HG03066 (cell line): ENCODE results near the gene GANC.
"Not testable (repeated sequence)": the region's sequence is repeated elsewhere in the genome, so short reads cannot be mapped to it uniquely, and the experiment has no call there.

Experiments
- ATAC-seq: cut with Tn5 transposase; IDR thresholded peaks from one replicate; pipeline ENCODE4 v1.9.1; 2021; ENCODE audit warnings: low read depth; ENCODE audit not compliant: unreplicated experiment

Gene GANC, protein sequence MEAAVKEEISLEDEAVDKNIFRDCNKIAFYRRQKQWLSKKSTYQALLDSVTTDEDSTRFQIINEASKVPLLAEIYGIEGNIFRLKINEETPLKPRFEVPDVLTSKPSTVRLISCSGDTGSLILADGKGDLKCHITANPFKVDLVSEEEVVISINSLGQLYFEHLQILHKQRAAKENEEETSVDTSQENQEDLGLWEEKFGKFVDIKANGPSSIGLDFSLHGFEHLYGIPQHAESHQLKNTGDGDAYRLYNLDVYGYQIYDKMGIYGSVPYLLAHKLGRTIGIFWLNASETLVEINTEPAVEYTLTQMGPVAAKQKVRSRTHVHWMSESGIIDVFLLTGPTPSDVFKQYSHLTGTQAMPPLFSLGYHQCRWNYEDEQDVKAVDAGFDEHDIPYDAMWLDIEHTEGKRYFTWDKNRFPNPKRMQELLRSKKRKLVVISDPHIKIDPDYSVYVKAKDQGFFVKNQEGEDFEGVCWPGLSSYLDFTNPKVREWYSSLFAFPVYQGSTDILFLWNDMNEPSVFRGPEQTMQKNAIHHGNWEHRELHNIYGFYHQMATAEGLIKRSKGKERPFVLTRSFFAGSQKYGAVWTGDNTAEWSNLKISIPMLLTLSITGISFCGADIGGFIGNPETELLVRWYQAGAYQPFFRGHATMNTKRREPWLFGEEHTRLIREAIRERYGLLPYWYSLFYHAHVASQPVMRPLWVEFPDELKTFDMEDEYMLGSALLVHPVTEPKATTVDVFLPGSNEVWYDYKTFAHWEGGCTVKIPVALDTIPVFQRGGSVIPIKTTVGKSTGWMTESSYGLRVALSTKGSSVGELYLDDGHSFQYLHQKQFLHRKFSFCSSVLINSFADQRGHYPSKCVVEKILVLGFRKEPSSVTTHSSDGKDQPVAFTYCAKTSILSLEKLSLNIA (N-terminal part only)

DNA sequence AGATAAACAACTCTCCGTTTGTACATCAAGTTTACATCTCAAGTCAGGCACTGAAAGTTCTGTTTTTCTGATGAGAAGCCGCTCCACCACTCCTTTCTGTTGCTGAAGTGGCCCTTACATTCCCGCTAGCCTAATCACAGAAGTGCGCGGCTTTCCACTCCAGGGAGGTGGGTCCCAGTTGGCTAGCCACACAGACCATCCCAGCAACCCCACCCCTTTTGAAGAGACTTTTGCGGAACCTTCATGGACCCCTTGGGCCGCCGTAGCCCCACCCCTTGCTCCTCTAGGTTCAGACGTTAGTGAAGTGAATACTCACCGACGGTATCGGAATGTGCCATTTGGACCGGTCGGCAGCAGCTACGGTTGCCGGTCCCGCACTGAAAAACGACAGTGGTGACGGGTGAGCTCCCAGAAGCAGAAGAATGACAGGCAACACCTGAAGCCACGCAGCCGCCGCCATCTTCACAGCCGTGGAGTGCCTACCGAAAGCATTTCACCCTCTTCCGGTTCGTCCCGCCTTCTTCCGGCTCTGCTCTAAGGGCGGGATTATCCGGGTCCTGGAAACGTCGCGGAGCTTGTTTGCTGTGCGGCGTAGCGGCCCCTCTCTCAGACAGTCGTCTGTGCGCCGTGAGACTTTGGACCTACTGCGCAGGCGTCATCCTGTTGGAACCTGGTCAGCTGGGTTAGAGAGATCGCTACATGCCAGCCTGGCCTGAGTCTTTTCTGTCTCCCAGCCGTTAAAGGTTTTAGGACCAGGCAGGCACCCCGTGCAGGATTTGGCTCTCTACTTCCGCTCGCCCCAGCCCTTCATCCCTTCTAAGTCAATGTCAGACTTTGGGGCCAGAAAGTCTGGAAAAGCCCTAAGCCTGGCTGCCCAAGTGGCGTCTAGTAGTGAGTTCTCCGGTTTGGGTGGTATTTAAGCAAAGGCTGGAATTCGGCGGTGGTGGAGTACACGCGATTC is at the start of gene GANC, which contains the start of gene TMEM87A:
TSS of gene GANC (plus strand) at position 263 of the 961 bp plus-strand sequence. CDS start 1,281 bp downstream, outside the sequence.
TSS of gene TMEM87A (minus strand) at position 495 of the 961 bp plus-strand sequence. CDS start at position 460, 35 bp downstream.
- ATAC-seq = peak; percentile 93

DNA sequence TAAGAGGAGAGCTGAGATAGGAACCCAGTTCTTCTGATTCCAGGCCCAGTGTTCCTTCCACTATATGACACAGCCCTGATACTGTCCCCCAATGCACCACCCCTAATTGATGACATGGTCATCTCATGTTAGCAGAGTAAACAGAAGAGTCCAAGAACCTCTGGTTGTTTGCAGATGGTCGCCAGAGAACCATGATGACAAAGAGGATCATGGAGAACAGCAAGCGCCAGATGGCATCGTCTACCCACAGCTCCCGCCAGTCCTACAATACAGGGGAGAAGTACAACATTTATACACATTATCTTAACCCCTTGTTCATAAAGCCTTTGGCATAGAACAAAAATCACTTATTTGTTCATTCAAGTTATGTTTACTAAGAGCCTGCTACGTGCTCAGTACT is 46.4 kb upstream of the GANC start:
- ATAC-seq = no peak

DNA sequence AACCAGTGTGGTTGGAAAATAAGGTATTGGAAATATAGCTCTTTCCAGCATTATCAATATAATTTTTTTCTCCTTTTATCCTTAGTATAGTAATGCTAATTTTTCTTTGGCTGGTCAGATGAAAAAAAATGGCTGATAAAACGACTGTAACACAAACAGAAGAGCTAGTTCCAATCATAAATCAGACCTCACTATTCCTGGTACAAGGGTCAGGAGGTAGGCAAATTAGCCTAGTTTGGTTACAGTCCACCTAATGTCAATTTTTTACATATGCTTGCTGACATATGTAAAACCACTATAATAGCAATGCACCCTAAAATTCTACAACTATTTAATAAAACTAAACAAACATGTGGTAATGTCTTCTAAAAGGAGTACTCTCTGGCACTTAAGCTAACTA is 45.0 kb upstream of the GANC start:
- ATAC-seq = no peak

DNA sequence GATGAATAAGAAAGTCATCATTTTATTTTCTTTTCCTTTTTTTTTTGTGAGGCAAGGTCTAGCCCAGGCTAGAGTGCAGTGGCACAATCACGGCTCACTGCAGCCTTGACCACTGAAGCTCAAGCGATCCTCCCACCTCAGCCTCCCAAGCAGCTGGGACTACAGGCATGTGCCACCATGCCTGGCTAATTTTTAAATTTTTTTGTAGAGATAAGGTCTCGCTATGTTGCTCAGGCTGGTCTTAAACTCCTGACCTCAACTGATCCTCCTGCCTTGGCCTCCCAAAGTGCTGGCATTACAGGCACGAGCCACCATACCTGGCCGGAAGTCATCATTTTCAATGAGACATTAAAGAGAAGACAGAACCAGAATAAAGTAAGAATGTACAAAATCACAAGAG is 44.0 kb upstream of the GANC start:
- not testable (repeated sequence) for ATAC-seq

DNA sequence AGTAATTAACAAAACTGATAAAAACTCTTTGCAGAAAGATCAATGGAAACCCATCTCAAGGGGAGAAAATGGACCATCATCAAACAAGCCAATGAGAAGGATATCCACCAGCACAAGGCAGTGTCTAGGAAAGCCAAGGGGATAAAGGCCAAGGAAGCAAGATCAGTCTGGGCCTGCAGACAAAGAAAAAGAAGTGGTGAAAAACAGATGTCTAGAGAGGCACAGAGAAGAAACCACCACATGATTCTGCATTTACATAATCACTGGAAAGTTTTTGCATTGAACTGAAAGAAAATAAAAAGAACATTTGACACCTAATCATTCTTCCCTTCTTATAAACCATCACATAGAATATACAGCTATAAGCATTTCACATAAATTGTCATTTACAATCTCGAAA is 41.9 kb upstream of the GANC start:
- no peak for ATAC-seq

DNA sequence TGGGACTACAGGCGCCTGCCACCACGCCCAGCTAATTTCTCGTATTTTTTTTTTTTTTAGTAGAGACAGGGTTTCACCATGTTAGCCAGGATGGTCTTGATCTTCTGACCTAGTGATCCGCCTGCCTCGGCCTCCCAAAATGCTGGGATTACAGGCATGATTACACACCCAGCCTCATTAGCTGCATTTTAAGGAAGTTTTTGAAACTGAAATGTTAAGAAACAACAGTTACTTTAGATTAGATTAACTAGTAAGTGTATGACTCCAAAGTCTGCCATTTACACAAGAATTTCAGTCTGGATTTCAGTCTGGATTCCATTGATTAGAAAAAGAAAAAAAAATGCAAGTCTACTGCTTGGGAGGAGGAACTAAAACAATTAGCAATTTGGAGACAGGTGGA is 40.4 kb upstream of the GANC start:
- ATAC-seq = no peak

DNA sequence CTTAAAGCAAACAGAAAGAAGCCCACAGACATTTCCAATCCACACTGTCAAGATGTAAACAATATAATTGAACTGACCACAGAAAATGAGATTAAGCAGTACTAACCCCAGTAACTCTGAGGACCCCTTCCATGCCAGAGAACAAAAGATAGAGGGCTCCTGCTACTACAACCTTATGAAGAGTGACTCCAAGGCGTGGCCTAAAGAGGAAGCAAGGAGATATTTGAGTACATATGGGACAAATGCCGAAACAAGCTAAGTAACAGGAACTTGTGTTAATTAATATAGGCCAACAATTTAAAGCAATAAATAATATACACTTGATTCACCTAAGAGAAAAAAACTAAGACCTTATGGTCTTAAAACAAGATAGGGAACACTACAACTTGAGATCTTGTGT is 39.9 kb upstream of the GANC start:
- no peak for ATAC-seq

DNA sequence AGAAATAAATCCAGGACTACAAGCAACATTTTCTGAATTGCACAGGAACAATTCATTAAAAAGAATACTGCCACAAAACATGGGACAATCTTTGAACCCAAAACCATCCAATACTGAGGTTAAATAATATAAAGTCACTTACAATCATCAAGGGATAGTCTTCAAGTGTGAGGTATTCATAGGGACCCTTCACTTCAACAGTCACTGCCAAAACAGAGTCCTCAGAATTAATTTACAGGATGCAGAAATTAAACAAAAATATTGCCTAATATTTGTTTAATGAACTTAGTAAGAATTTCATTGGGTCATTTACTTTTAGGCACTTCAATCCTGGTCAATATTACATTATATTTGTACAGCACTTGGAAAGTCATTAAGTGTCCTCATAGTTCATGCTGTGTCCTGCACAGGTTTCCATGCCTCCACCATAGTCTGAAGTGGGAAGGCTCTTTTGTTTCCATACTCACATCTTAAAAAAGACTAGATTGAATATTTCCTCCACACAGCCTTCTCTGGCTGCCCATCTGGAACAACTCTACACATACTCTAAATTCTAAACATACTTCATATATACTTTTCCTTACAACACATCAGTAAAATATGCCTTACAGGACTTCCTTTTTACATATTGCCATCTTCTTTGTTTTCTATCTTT is 33.3 kb upstream of the GANC start:
- ATAC-seq = no peak

DNA sequence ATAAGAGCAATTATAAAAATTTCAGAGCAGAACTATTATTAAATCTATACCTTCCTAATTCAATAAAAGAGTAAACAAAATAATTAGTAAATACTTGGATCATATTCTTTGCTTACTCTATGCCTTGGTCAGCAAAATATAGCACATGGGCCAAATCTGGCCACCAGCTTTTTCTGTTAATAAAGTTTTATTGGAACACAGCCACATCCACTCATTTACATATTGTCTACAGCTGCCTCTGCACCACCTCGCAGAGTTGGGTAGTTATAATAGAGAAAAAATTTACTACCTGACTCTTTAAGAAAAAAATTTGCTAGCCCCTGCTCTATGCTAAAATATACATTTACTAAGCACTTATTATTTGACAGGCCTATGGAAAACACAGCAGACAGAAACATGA is 32.2 kb upstream of the GANC start:
- ATAC-seq = no peak

DNA sequence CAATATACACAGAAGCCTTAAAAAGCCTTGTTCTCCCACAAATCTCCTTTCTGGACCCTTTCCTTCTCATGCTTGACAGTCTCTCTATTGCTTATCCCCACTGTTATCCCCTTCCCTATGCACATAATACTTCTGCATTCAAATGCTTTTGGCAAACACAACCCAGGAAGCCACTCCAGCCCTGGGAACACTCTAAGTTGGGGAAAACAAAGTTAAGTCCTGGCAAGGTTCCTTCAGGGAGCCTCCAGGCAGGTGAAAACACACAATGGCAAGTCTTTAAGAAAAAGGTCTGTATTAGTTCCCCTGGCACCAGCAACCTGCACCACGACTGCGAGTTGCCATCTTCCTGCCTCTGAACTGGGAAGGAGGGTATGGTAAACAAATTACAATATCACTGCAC is 19.7 kb upstream of the GANC start:
- no peak for ATAC-seq

DNA sequence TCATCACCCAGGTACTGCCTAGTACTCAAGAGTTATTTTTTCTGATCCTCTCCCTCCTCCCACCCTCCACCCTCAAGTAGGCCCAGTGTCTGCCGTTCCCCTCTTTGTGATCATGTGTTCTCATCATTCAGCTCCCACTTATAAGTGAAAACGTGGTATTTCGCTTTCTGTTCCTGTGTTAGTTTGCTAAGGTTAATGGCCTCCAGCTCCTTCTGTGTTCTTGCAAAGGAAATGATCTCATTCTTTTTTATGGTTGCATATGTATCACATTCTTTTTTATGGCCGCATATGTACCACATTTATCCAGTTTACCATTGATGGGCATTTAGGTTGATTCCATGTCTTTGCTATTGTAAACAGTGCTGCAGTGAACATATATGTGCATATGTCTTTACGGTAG is 8.2 kb upstream of the GANC start:
- ATAC-seq = no peak

DNA sequence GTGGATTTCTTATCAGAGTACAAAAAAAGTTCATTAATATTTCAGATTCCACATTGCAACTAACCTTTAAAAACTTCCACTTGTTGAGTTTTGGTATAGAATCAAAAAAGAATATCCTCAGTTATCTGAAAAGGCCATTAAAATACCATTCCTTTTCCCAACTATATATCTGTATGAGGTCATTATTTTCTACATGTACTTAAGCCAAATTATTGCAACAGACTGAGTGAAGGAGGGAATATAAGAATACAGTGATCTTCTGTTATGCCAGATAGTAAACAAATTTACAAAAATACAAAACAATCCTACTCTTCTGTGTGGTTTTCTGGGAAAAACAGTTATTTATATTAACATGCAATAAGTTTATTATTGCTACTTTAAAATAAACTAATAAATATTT is 5.7 kb upstream of the GANC start:
- ATAC-seq = no peak

DNA sequence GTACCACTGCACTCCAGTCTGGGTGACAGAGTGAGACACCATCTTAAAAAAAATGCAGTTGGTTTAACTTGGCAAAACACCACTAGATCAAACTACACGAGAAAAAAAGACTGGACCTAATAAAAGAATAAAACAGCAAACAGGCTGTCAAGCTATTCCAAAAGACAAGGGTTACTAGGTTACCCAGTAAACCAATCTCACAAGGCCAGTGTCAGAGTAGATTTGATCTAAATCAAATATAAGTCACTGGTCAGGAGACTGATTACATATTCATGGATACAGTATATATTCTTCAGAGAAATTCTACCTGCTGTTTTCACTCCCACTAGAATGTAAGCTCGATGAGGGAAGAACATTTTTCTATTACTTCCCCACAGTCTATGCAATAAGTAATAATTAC is 2.5 kb upstream of the GANC start:
- no peak for ATAC-seq

DNA sequence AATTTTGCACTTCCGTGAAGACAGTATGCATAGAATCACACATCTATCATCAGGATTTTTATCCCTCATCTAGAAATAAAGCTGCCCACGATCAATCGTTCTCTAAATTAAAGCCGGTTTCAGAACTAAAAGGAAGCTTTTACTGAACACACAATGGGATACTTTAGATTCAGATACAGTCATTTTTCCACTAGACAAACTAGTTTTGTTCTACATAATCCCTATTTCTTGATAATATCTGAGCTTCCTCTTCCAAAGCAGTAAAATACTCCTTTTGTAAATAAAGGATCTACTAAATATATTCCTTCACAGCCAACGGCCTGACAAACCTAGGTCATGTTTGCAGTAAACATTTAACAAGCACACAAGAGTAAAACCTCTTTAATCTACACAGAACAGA is 2.0 kb upstream of the GANC start:
- no peak for ATAC-seq

DNA sequence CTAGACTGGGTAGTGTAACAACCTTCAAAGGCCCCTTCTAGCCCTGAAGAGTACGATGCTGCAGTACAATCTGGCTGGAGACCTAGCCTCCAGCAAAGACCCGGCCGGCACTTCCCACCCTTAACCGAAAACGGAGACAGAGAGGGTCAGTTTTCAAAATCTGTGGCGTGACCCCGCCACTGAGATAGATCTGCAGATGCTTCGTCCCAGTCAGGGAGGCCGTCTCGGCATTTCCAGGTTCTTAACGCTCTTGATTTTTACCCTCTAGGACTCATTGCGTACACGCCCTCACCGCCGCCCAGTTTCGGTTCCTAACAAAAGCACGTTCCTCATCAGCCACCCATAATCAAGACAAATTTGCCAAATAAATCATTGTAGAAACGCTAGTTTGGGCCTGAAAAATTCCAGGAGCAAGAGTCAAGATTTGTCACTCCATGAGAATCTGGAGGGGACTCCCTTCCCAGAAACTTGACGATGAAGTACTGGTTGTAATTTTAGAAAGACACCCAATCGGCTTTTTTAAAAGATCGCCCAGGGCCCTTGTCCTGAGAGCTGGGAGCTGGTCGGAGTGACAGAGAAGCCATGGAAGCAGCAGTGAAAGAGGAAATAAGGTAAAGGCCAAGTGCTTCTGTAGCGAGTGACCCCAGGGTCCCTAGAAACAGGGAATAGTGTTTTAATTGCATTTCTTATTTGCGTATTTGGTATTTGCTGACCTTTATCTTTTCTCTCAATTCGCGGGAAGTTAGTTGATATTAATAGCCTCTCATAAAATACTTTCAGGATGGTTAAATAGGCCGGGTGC is 1.1 kb downstream of the GANC start:
- ATAC-seq = peak; percentile 23

DNA sequence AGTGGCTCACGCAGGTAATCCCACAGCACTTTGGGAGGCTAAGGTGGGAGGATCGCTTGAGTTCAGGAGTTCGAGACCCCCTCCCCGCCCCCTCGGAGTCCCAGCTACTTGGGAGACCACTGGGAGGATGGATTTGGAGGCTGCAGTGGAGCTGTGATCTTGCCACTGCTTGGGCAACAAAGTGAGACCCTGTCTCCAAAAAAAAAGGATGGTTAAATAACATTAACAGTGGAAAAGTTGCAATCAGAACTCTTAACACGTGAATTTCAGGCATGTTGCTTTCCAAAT is 1.6 kb downstream of the GANC start:
- no peak for ATAC-seq

DNA sequence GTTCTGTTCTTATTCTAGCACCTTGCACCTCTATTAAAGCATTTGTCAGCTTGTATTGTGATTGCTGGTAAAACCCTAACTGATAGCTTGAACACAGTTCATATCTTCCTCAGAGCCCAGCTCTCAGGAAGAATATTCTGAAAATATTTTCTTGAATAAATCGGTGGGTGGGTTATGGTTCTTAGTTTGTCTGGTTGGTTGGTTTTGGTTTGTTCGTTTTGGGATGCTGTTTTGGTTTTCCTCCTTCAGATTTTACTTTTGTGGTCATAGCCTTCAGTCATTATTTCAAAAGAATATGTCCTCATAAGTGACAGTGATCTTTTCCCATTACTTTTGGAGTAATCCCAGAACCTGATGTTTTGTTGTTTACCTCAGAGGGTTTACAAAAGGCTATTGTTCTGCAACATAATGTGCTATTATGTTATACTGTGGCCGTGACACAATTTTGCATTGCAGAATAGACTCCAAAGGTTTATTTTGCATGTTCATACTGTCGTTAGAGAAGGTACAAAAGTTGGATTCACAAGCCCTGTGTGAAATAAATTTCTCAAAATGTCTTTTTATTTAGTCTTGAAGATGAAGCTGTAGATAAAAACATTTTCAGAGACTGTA is 2.9 kb downstream of the GANC start:
- ATAC-seq = no peak

DNA sequence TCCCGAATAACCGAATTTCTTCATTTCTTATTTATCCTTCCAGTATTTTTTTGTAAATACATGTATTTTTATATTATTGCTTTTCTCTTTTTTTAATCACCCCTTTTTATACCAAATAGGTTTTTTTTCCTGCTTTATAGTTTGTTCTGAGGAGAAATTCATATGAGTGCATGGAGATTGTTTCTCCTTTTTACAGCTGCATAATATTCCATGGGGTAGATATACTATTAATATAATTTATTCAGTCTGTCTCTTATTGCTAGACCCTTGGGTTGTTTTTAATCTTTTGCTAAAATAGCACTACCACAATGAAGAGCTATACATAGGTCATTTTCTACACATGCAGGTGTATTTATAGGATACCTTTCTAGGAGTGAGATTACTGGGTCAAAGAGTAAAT is 3.8 kb downstream of the GANC start:
- no peak for ATAC-seq

DNA sequence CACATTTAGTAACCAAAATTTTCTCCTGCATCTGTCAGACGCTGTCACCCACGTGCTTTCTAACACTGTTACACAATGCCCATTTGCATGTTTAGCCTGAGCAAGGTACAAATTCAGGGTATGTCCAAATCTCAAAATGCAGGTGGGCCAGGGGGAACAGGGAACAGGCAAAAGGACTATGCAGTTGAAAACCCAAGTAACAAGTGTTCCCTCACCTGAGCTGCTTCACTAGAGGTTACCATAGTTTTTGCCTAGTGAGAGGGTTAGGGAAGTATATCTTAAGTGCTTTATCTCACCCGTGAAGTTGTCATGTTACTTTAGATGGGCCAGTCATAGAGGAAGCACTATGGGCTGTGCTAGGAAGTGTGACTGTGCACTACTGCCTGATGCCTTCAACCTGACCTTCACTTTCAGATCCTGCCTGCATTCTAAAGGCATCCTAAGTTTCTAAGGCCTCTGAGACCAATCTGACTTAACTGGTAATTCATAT is 6.3 kb downstream of the GANC start:
- no peak for ATAC-seq
